H1 (cell line): ENCODE data around the gene RSU1. TPM values are rescaled to one million over a fixed set of nuclear protein-coding genes. Genes with fewer than 3 reads are reported as not detected.

Experiments used
- CTCF ChIA-PET: fragments of 300-600 bp; sonication (Branson Sonifier 250); formaldehyde crosslinking; loops from one replicate; lab custom pipeline; 2021; ENCODE audit not compliant: partially characterized antibody; lab: Charles Lee
- POLR2A ChIA-PET: fragments of 300-600 bp; sonication (Branson Sonifier 250); formaldehyde crosslinking; loops from one replicate; lab custom pipeline; 2021; ENCODE audit warnings: inconsistent platforms; ENCODE audit not compliant: partially characterized antibody; lab: Charles Lee
- DNase-seq, 2 experiments: peaks; one replicate each; pipeline versions ENCODE4 v3.0.0 to v3.0.0-alpha.2; 2010 to 2022; ENCODE audit warnings: low spot score in 2 of 2, low read depth in 1 of 2, mixed read lengths in 1 of 2
- FAIRE-seq: peaks from 2 replicates; lab custom pipeline; 2011; peaks lifted over from hg19 to GRCh38; lab: Jason Lieb, UNC
- H2AFZ ChIP-seq: 2 replicates; pipeline ENCODE4 v1.8.1; 2012; ENCODE audit warnings: low read length, inconsistent platforms
- H2AK5ac ChIP-seq: 2 replicates; pipeline ENCODE4 v1.6.1; 2013; ENCODE audit warnings: low read depth, low read length
- H2BK120ac ChIP-seq: replicated peaks from 2 replicates; pipeline ENCODE3; 2013; ENCODE audit warnings: low read depth, low read length, inconsistent platforms
- H2BK12ac ChIP-seq: 2 replicates; pipeline ENCODE4 v1.6.1; 2013; ENCODE audit warnings: low read depth, low read length
- H2BK15ac ChIP-seq: 2 replicates; pipeline ENCODE4 v1.6.1; 2013; ENCODE audit warnings: low read length
- H2BK20ac ChIP-seq: 2 replicates; pipeline ENCODE4 v1.6.1; 2013; ENCODE audit warnings: low read length
- H2BK5ac ChIP-seq: 2 replicates; pipeline ENCODE4 v1.6.1; 2013; ENCODE audit warnings: low read depth, low read length
- H3K14ac ChIP-seq: 2 replicates; pipeline ENCODE4 v1.6.1; 2013; ENCODE audit warnings: inconsistent platforms; ENCODE audit not compliant: insufficient read length
- H3K18ac ChIP-seq: 2 replicates; pipeline ENCODE4 v1.6.1; 2013; ENCODE audit warnings: low read length; ENCODE audit errors: extremely low read depth
- H3K23ac ChIP-seq: 2 replicates; pipeline ENCODE4 v1.6.1; 2013; ENCODE audit warnings: inconsistent platforms; ENCODE audit not compliant: insufficient read length
- H3K23me2 ChIP-seq: 2 replicates; pipeline ENCODE4 v1.6.1; 2013; ENCODE audit warnings: low read depth, low read length
- H3K27ac ChIP-seq: 2 replicates; pipeline ENCODE4 v1.6.1; 2011; ENCODE audit warnings: low read depth, low read length, inconsistent platforms
- H3K27me3 ChIP-seq, 4 experiments: replicated peaks in 1 of 4; 1 replicate in 1 of 4; 2 replicates in 3 of 4; pipeline versions ENCODE4 v1.6.1 to v1.8.1; 2011 to 2013; ENCODE audit warnings: low read length in 3 of 4, mild to moderate bottlenecking in 3 of 4, inconsistent platforms in 2 of 4, mixed read lengths in 2 of 4, moderate library complexity in 1 of 4; ENCODE audit not compliant: control insufficient read depth in 3 of 4, insufficient read depth in 3 of 4; ENCODE audit errors: extremely low read depth in 1 of 4
- H3K36me3 ChIP-seq, 4 experiments: 2 replicates each; pipeline versions ENCODE4 v1.6.1 to v1.8.1; 2011 to 2013; ENCODE audit warnings: mild to moderate bottlenecking in 4 of 4, low read length in 3 of 4, moderate library complexity in 2 of 4, control low read depth in 1 of 4, inconsistent platforms in 1 of 4; ENCODE audit not compliant: insufficient read depth in 4 of 4, control insufficient read depth in 2 of 4
- H3K4ac ChIP-seq: replicated peaks from 2 replicates; pipeline ENCODE3; 2013; ENCODE audit warnings: low read length, low read depth, mixed read lengths, inconsistent platforms; ENCODE audit not compliant: insufficient read length
- H3K4me1 ChIP-seq, 4 experiments: replicated peaks in 1 of 4; 1 replicate in 1 of 4; 2 replicates in 3 of 4; pipeline versions ENCODE4 v1.6.1 to v1.8.1; 2011 to 2013; ENCODE audit warnings: low read length in 3 of 4, inconsistent platforms in 2 of 4, mixed read lengths in 1 of 4; ENCODE audit not compliant: insufficient read depth in 4 of 4, control insufficient read depth in 3 of 4
- H3K4me2 ChIP-seq, 2 experiments: 2 replicates each; pipeline versions ENCODE4 v1.6.1 to v1.8.1; 2011 to 2013; ENCODE audit warnings: low read depth in 2 of 2, low read length in 2 of 2, control low read depth in 1 of 2, inconsistent platforms in 1 of 2, mild to moderate bottlenecking in 1 of 2; ENCODE audit not compliant: insufficient read depth in 1 of 2
- H3K4me3 ChIP-seq, 4 experiments: fragments of 200-600, 300-600 bp in 1 of 4; sonication (generic), shearing (Covaris generic), sonication (Bioruptor Twin) in 1 of 4; 2 replicates each; pipeline versions ENCODE4 v1.5.1 to v1.8.1; 2011 to 2016; ENCODE audit warnings: low read length in 4 of 4, low read depth in 3 of 4, control low read depth in 2 of 4, inconsistent platforms in 2 of 4, mild to moderate bottlenecking in 2 of 4, mixed read lengths in 1 of 4, moderate library complexity in 1 of 4; ENCODE audit not compliant: insufficient read depth in 2 of 4; ENCODE audit errors: extremely low read depth in 1 of 4
- H3K56ac ChIP-seq: replicated peaks from 2 replicates; pipeline ENCODE3; 2013; ENCODE audit warnings: low read depth, mild to moderate bottlenecking, mixed read lengths, low read length, inconsistent platforms; ENCODE audit not compliant: insufficient read length
- H3K79me1 ChIP-seq: 2 replicates; pipeline ENCODE4 v1.6.1; 2013; ENCODE audit warnings: low read depth, low read length, control low read depth
- H3K79me2 ChIP-seq, 2 experiments: 2 replicates each; pipeline versions ENCODE4 v1.6.1 to v1.8.1; 2012 to 2013; ENCODE audit warnings: low read length in 2 of 2, mild to moderate bottlenecking in 2 of 2, inconsistent platforms in 1 of 2; ENCODE audit not compliant: insufficient read depth in 2 of 2, control insufficient read depth in 1 of 2
- H3K9ac ChIP-seq, 4 experiments: replicated peaks in 1 of 4; 1 replicate in 1 of 4; 2 replicates in 3 of 4; pipeline versions ENCODE4 v1.6.1 to v1.8.1; 2011 to 2013; ENCODE audit warnings: low read depth in 3 of 4, low read length in 3 of 4, control low read depth in 2 of 4, mild to moderate bottlenecking in 2 of 4, moderate library complexity in 2 of 4, inconsistent platforms in 1 of 4; ENCODE audit errors: extremely low read depth in 1 of 4
- H3K9me3 ChIP-seq, 2 experiments: 2 replicates each; pipeline versions ENCODE4 v1.6.1 to v1.8.1; 2012 to 2013; ENCODE audit warnings: mild to moderate bottlenecking in 2 of 2, moderate library complexity in 2 of 2, control low read depth in 1 of 2, inconsistent platforms in 1 of 2, low read depth in 1 of 2, low read length in 1 of 2, mixed read lengths in 1 of 2; ENCODE audit not compliant: insufficient read depth in 2 of 2
- H4K20me1 ChIP-seq, 2 experiments: replicated peaks in 1 of 2; 2 replicates each; pipeline versions ENCODE3 to v1.8.1; 2011 to 2013; ENCODE audit warnings: inconsistent platforms in 2 of 2, low read length in 2 of 2, mild to moderate bottlenecking in 1 of 2; ENCODE audit not compliant: insufficient read depth in 2 of 2, control insufficient read depth in 1 of 2
- H4K5ac ChIP-seq: 2 replicates; pipeline ENCODE4 v1.6.1; 2013; ENCODE audit warnings: low read length, low read depth, mixed read lengths, inconsistent platforms; ENCODE audit not compliant: insufficient read length
- H4K8ac ChIP-seq: 2 replicates; pipeline ENCODE4 v1.8.0; 2013; ENCODE audit warnings: mild to moderate bottlenecking, moderate library complexity, low read length, inconsistent platforms; ENCODE audit not compliant: insufficient read depth; ENCODE audit errors: extremely low read depth
- H4K91ac ChIP-seq: replicated peaks from 2 replicates; pipeline ENCODE3; 2013; ENCODE audit warnings: low read length, mixed read lengths, inconsistent platforms; ENCODE audit not compliant: insufficient read length
- BACH1 ChIP-seq: IDR thresholded peaks from 2 replicates; pipeline ENCODE4 v1.6.1; 2012; ENCODE audit warnings: low read length, improper control_type of control experiment
- BCL11A ChIP-seq, 2 experiments: IDR thresholded peaks; one replicate each; pipeline ENCODE4 v1.6.1; 2011; ENCODE audit warnings: low read depth in 2 of 2, low read length in 2 of 2, mild to moderate bottlenecking in 2 of 2
- CEBPB ChIP-seq: IDR thresholded peaks from 2 replicates; pipeline ENCODE4 v1.6.1; 2012; ENCODE audit warnings: low read depth, low read length
- CHD1 ChIP-seq: IDR thresholded peaks from 2 replicates; pipeline ENCODE4 v1.6.1; 2012; ENCODE audit warnings: low read depth, low read length, improper control_type of control experiment
- CTBP2 ChIP-seq: IDR thresholded peaks from 2 replicates; pipeline ENCODE4 v1.7.0; 2011; ENCODE audit warnings: borderline replicate concordance, mild to moderate bottlenecking, moderate library complexity, mixed read lengths, low read length; ENCODE audit not compliant: insufficient read depth, insufficient read length
- EGR1 ChIP-seq: IDR thresholded peaks from 2 replicates; pipeline ENCODE4 v1.6.1; 2011; ENCODE audit warnings: low read depth, low read length, borderline replicate concordance
- EP300 ChIP-seq, 2 experiments: IDR thresholded peaks; 1 replicate in 1 of 2; 2 replicates in 1 of 2; pipeline ENCODE4 v1.6.1; 2011 to 2012; ENCODE audit warnings: low read depth in 2 of 2, low read length in 2 of 2, mild to moderate bottlenecking in 2 of 2, borderline replicate concordance in 1 of 2, inconsistent platforms in 1 of 2, moderate library complexity in 1 of 2
- GABPA ChIP-seq: IDR thresholded peaks from 2 replicates; pipeline ENCODE4 v1.6.1; 2011; ENCODE audit warnings: mild to moderate bottlenecking, low read length, moderate library complexity, borderline replicate concordance; ENCODE audit not compliant: insufficient read depth
- MAX ChIP-seq: IDR thresholded peaks from 2 replicates; pipeline ENCODE4 v1.6.1; 2012; ENCODE audit warnings: inconsistent platforms
- PHF8 ChIP-seq: fragments of 200-600 bp; sonication (generic); conservative IDR thresholded peaks from 2 replicates; pipeline ENCODE4 v1.7.1; 2012; ENCODE audit warnings: low read depth, mild to moderate bottlenecking, inconsistent platforms, low read length, moderate library complexity
- RAD21 ChIP-seq, 2 experiments: IDR thresholded peaks in 1 of 2; conservative IDR thresholded peaks in 1 of 2; 2 replicates each; pipeline ENCODE4 v1.6.1; 2011; ENCODE audit warnings: low read depth in 2 of 2, low read length in 2 of 2, improper control_type of control experiment in 1 of 2, inconsistent platforms in 1 of 2, mild to moderate bottlenecking in 1 of 2, moderate library complexity in 1 of 2
- RBBP5 ChIP-seq: IDR thresholded peaks from 2 replicates; pipeline ENCODE4 v1.7.1; 2012; ENCODE audit warnings: low read depth, mild to moderate bottlenecking, inconsistent platforms, low read length, moderate library complexity, borderline replicate concordance
- SIX5 ChIP-seq: IDR thresholded peaks from 2 replicates; pipeline ENCODE4 v1.6.1; 2011; ENCODE audit warnings: mild to moderate bottlenecking, low read depth, low read length
- TEAD4 ChIP-seq: IDR thresholded peaks from 2 replicates; pipeline ENCODE4 v1.6.1; 2012; ENCODE audit warnings: low read depth, low read length, inconsistent platforms, mixed read lengths
- WGBS, 2 experiments: shearing (Covaris generic) in 1 of 2; methylation state at CpG; one replicate each; pipeline versions ENCODE4 v1.1.6 to v1.1.7; 2013 to 2015; ENCODE audit warnings: low lambda C conversion rate in 2 of 2, mixed read lengths in 2 of 2, inconsistent platforms in 1 of 2, low coverage in 1 of 2, missing lambda C conversion rate in 1 of 2; ENCODE audit not compliant: insufficient replicate concordance in 2 of 2, insufficient coverage in 1 of 2, insufficient read length in 1 of 2; ENCODE audit errors: extremely low coverage in 1 of 2, missing lambda C conversion rate in 1 of 2; 5-methylcytosine and 5-hydroxymethylcytosine counted together
- polyA plus RNA-seq, 7 experiments: library from polyadenylated mRNA; depleted of rRNA in 3 of 7; stranded (reverse) in 5 of 7; unstranded in 2 of 7; fragments of >200 nt in 5 of 7; fragments of 200-250 nt in 2 of 7; gene quantifications; 1 replicate in 5 of 7; 2 replicates in 1 of 7; 4 replicates in 1 of 7; pipeline versions ENCODE4 v1.2.1 to v1.2.3, GENCODE V29; 2011 to 2013; ENCODE audit warnings: missing spikeins in 2 of 7, mixed read lengths in 2 of 7
- total RNA-seq: library from RNA; stranded (reverse); fragmentation: NEBNext Ultra II Directional; extraction: Animal tissue kit (Norgen Biotek cat#: 25700); gene quantifications from 2 replicates; pipeline ENCODE4 v1.2.1, GENCODE V29; 2021

The RSU1 gene
- total and polyA plus RNA-seq, 2 of the 8 experiments (the other 6 are each of a cell fraction or from before 2014, with no cell fraction given), result 50.0 to 68.2 TPM

GRCh38 chr10:16720812-16721211, 96.4 kb downstream of the RSU1 start:
- no peak overlapping the region for H3K27ac ChIP-seq
- no peak overlapping the region for H2BK5ac ChIP-seq
- H4K5ac ChIP-seq, result no peak overlapping the region
- no peaks in the 10 kb centered on the region for H3K79me2 ChIP-seq
- no peak overlapping the region for H2BK15ac ChIP-seq
- no peaks in the 10 kb centered on the region for H3K27me3 ChIP-seq
- H3K4me1 ChIP-seq, result no peaks in the 10 kb centered on the region
- POLR2A ChIA-PET, result no interaction called here
- H3K18ac ChIP-seq, result no peak overlapping the region
- no peaks in the 10 kb centered on the region for H3K23me2 ChIP-seq
- DNase-seq (no peak), FAIRE-seq (no peak)
- CTCF ChIA-PET, result interaction anchor here (0.7 kb wide), 1 partner anchor 11 kb away, joined by 4 read pairs; no protein-coding TSS in a partner anchor
- 91% methylated on average over 2 of the region's 2 CpGs; no CpG with 5 or more reads in 1 of the 2 experiments for whole genome bisulfite sequencing, 2 experiments
- no peak overlapping the region for H2AFZ ChIP-seq
- H3K4me3 ChIP-seq, result no peak overlapping the region
- H3K23ac ChIP-seq, result no peak overlapping the region
- no peaks in the 10 kb centered on the region for H4K20me1 ChIP-seq
- no peaks in the 10 kb centered on the region for H3K9me3 ChIP-seq
- H3K14ac ChIP-seq, result no peak overlapping the region
- H4K8ac ChIP-seq, result no peak overlapping the region
- H2BK120ac ChIP-seq, result no peak overlapping the region
- no peak overlapping the region for H2BK20ac ChIP-seq
- no peak overlapping the region for H4K91ac ChIP-seq
- H3K4me2 ChIP-seq, result no peak overlapping the region
- H2BK12ac ChIP-seq, result no peak overlapping the region
- no peak overlapping the region for H2AK5ac ChIP-seq
- no peaks in the 10 kb centered on the region for H3K36me3 ChIP-seq
- no peak overlapping the region for H3K56ac ChIP-seq
- no peak overlapping the region for H3K4ac ChIP-seq
- no peaks in the 10 kb centered on the region for H3K79me1 ChIP-seq
- no peak overlapping the region for H3K9ac ChIP-seq
- TF ChIP-seq BACH1 (no peak), CHD1 (no peak), RAD21 (IDR thresholded peaks at IDR 0.05 in 1 of 2, conservative IDR thresholded peaks at IDR 0.05 in 1 of 2; ENCODE audit: low read depth in 2 of 2, low read length in 2 of 2) (no peak), CTBP2 (no peak), TEAD4 (no peak), SIX5 (no peak), GABPA (no peak), BCL11A (IDR thresholded peaks at IDR 0.05; ENCODE audit: low read depth in 2 of 2, low read length in 2 of 2) (no peak), RBBP5 (no peak), PHF8 (no peak), MAX (no peak), CEBPB (no peak), EGR1 (no peak), EP300 (IDR thresholded peaks at IDR 0.05; ENCODE audit: borderline replicate concordance in 1 of 2, low read depth in 2 of 2, low read length in 2 of 2) (no peak)
